Duodenal mucosa (tissue), 2 donors: Measurements from ENCODE around the gene LDLRAP1.
A peak's percentile ranks its signal among the peaks of the same experiment; 100 is the strongest.

ENCODE experiments used
- H3K27ac ChIP-seq: one replicate; pipeline ENCODE4 v1.7.0; 2013; ENCODE audit warnings: low read depth, low read length
- H3K27me3 ChIP-seq, 2 donors: one replicate each; pipeline ENCODE4 v1.7.0; 2013; ENCODE audit warnings: low read length in 2 of 2, control low read depth in 1 of 2; ENCODE audit not compliant: insufficient read depth in 2 of 2, control insufficient read depth in 1 of 2
- H3K36me3 ChIP-seq, 2 donors: one replicate each; pipeline ENCODE4 v1.7.0; 2013; ENCODE audit warnings: low read length in 2 of 2, control low read depth in 1 of 2; ENCODE audit not compliant: insufficient read depth in 2 of 2, control insufficient read depth in 1 of 2
- H3K4me1 ChIP-seq, 2 donors: one replicate each; pipeline ENCODE4 v1.7.0; 2013; ENCODE audit warnings: low read length in 2 of 2, control low read depth in 1 of 2; ENCODE audit not compliant: insufficient read depth in 2 of 2, control insufficient read depth in 1 of 2
- H3K4me3 ChIP-seq, 2 donors: one replicate each; pipeline ENCODE4 v1.7.0; 2013; ENCODE audit warnings: low read length in 2 of 2, low read depth in 1 of 2
- H3K9ac ChIP-seq, 2 donors: one replicate each; pipeline ENCODE4 v1.7.0; 2013; ENCODE audit warnings: low read length in 2 of 2, low read depth in 1 of 2
- H3K9me3 ChIP-seq, 2 donors: one replicate each; pipeline ENCODE4 v1.7.0; 2013; ENCODE audit warnings: low read length in 2 of 2, control low read depth in 1 of 2; ENCODE audit not compliant: control insufficient read depth in 1 of 2

LDLRAP1 gene

GRCh38 chr1:25553749-25554429 lies 10.5 kb downstream of the LDLRAP1 start:
- Histone ChIP-seq H3K9me3 (no peaks in the 10 kb centered on the region), H3K27me3 (no peaks in the 10 kb centered on the region), H3K4me3 (no peak overlapping the region), H3K4me1 (peaks cover 51 to 61% of the 10 kb centered on the region in 2 donors), H3K9ac (no peak overlapping the region), H3K36me3 (peaks cover 11 to 22% of the 10 kb centered on the region in 2 donors), H3K27ac (no peak overlapping the region)

GRCh38 chr1:25554430-25554780 lies 11.0 kb downstream of the LDLRAP1 start:
- peaks cover 46 to 56% of the 10 kb centered on the region in 2 donors for H3K4me1 ChIP-seq
- peaks cover 16 to 25% of the 10 kb centered on the region in 2 donors for H3K36me3 ChIP-seq
- no peak overlapping the region for H3K27ac ChIP-seq
- H3K27me3 ChIP-seq: no peaks in the 10 kb centered on the region
- no peak overlapping the region for H3K9ac ChIP-seq
- H3K4me3 ChIP-seq: no peak overlapping the region
- no peaks in the 10 kb centered on the region for H3K9me3 ChIP-seq

- Histone ChIP-seq H3K9me3 (no peaks in the 10 kb centered on the region), H3K4me1 (peaks cover 39 to 48% of the 10 kb centered on the region in 2 donors), H3K27me3 (no peaks in the 10 kb centered on the region), H3K4me3 (no peak overlapping the region), H3K9ac (no peak overlapping the region), H3K36me3 (peaks cover 16 to 30% of the 10 kb centered on the region in 2 donors), H3K27ac (no peak overlapping the region)
These were observed 11.7 kb downstream of the LDLRAP1 start for GRCh38 chr1:25554886-25555752.

GRCh38 chr1:25555753-25556092 lies 12.3 kb downstream of the LDLRAP1 start:
- H3K4me3 ChIP-seq: no peak overlapping the region
- peaks cover 16 to 30% of the 10 kb centered on the region in 2 donors for H3K36me3 ChIP-seq
- no peaks in the 10 kb centered on the region for H3K9me3 ChIP-seq
- H3K9ac ChIP-seq: no peak overlapping the region
- no peaks in the 10 kb centered on the region for H3K27me3 ChIP-seq
- peaks cover 35 to 45% of the 10 kb centered on the region in 2 donors for H3K4me1 ChIP-seq
- no peak overlapping the region for H3K27ac ChIP-seq

- Histone ChIP-seq H3K4me3 (peak overlapping the region in 1 of 2 donors; percentile 6), H3K27me3 (no peaks in the 10 kb centered on the region), H3K9me3 (no peaks in the 10 kb centered on the region), H3K27ac (no peak overlapping the region), H3K4me1 (peaks cover 35 to 47% of the 10 kb centered on the region in 2 donors), H3K9ac (no peak overlapping the region), H3K36me3 (peaks cover 16 to 30% of the 10 kb centered on the region in 2 donors)
These were observed 12.8 kb downstream of the LDLRAP1 start for GRCh38 chr1:25556132-25556670.

- Histone ChIP-seq H3K27me3 (no peaks in the 10 kb centered on the region), H3K4me1 (peaks cover 39 to 47% of the 10 kb centered on the region in 2 donors), H3K9ac (no peak overlapping the region), H3K9me3 (no peaks in the 10 kb centered on the region), H3K36me3 (peaks cover 16 to 30% of the 10 kb centered on the region in 2 donors), H3K4me3 (peak overlapping the region in 1 of 2 donors; percentile 6), H3K27ac (no peak overlapping the region)
These were observed 13.5 kb downstream of the LDLRAP1 start for GRCh38 chr1:25556791-25557476.

- H3K9ac ChIP-seq: no peak overlapping the region
- H3K27ac ChIP-seq: no peak overlapping the region
- no peaks in the 10 kb centered on the region for H3K27me3 ChIP-seq
- H3K36me3 ChIP-seq: peaks cover 16 to 30% of the 10 kb centered on the region in 2 donors
- no peaks in the 10 kb centered on the region for H3K9me3 ChIP-seq
- no peak overlapping the region for H3K4me3 ChIP-seq
- peaks cover 41 to 51% of the 10 kb centered on the region in 2 donors for H3K4me1 ChIP-seq
These were observed 14.1 kb downstream of the LDLRAP1 start for GRCh38 chr1:25557543-25557942.

GRCh38 chr1:25559031-25559430 lies 15.6 kb downstream of the LDLRAP1 start:
- Histone ChIP-seq H3K27me3 (no peaks in the 10 kb centered on the region), H3K36me3 (peaks cover 16 to 37% of the 10 kb centered on the region in 2 donors), H3K4me3 (no peak overlapping the region), H3K4me1 (peaks cover 44 to 47% of the 10 kb centered on the region in 2 donors), H3K9ac (no peak overlapping the region), H3K27ac (no peak overlapping the region), H3K9me3 (no peaks in the 10 kb centered on the region)

- Histone ChIP-seq H3K4me1 (peaks cover 39 to 44% of the 10 kb centered on the region in 2 donors), H3K4me3 (no peak overlapping the region), H3K27me3 (no peaks in the 10 kb centered on the region), H3K27ac (no peak overlapping the region), H3K9me3 (no peaks in the 10 kb centered on the region), H3K36me3 (peaks cover 12 to 36% of the 10 kb centered on the region in 2 donors), H3K9ac (no peak overlapping the region)
These were observed 16.6 kb downstream of the LDLRAP1 start for GRCh38 chr1:25560001-25560400.
